ENCODE measurements around the gene TNNI3K. TPM values are rescaled to one million over a fixed set of nuclear protein-coding genes. Genes with fewer than 3 reads are reported as not detected.

The TNNI3K gene
- polyA plus RNA-seq, 4 donors, result 1.1 to 1.8 (median 1.5) TPM

- no peak for DNase-seq (ENCODE audit: low read depth in 4 of 4, low spot score in 3 of 4)
Observed at GRCh38 chr1:74388855-74389254, 153.7 kb downstream of the TNNI3K start.

GRCh38 chr1:74392186-74392585 lies 157.0 kb downstream of the TNNI3K start:
- no peak for DNase-seq (ENCODE audit: low read depth in 4 of 4, low spot score in 3 of 4)

DNA sequence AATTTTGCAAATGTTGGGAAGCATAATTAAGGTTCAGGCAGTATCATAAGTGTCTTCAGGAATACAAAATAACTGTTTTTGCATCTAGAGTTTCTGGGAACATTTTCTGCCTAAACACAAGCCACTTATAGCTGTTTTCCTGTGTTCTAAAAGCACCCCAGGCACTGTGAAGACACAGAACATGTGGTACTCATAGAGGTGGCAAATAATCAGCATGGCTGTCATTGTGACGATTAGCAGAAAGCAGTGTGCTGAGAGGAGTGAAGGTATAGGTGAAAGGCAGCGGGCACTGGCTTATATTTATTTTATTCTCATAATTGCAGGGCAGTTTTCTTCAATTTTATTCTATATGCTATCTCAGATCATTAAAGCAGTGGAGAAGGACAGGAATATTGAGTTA lies 157.7 kb downstream of the TNNI3K start:
- no peak for DNase-seq (ENCODE audit: low read depth in 4 of 4, low spot score in 3 of 4)

DNA sequence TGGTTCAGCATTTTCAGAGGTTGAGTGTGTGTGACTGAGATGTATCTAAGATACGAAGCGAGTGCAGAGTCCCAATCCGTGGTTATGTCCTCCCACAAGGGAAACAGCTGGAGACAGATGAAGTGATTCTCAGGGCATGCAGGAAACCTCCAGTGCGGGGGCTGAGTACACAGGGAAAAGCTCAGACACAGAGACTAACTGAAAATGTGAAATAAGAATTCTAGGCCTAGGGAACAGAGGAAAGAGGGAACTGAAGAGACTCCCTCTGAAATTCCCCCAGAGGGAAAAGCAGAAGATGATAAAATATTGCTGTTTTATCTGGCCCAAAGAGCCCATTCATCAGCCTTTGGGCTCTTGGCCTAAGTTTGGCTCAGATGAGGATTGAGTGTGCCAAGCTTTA lies 160.4 kb downstream of the TNNI3K start:
- DNase-seq (ENCODE audit: low read depth in 4 of 4, low spot score in 3 of 4), result peak in 2 of 4 donors; percentile 30 to 58

DNA sequence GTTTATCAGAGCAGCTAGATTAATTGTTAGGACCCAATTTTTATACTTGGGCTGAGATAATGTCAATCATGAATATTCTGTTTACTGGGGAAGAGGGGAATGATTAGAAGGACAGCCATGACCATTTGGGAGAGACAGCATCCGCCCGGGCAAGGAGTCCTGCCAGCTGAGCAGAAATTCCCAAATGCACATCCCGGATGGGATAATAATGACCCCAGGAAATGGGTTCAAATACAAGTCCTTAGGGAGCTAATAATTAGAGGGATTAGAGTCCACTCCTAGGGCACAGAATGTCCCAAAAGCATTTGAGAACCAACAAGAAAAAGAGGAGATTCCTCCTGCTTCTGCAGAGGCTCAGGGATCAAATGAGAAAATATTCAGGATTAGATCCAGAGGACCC lies 161.3 kb downstream of the TNNI3K start:
- DNase-seq (ENCODE audit: low read depth in 4 of 4, low spot score in 3 of 4), result no peak

- peak in 1 of 4 donors; percentile 57 for DNase-seq (ENCODE audit: low read depth in 4 of 4, low spot score in 3 of 4)
Observed at GRCh38 chr1:74396933-74397332, 161.7 kb downstream of the TNNI3K start.

GRCh38 chr1:74399249-74399648 lies 164.1 kb downstream of the TNNI3K start:
- DNase-seq (ENCODE audit: low read depth in 4 of 4, low spot score in 3 of 4), result no peak

DNA sequence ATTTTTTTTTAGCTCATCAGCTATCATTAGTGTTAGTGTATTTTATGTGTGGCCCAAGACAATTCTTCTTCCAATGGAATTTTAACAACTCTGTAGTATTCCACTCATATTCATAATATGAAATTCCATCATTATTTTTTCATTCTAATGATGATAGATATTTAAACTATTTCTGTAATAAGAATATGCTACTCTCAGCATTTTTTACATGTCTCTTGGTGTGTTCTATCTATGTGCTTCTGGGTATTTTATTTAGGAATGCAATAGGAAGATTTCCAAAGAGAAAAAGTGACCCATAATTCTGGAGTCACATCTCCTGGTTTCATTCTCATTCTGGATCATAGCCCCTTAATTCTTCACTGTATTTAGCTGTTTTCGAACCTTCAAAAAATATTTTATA lies 167.7 kb downstream of the TNNI3K start:
- DNase-seq (ENCODE audit: low read depth in 4 of 4, low spot score in 3 of 4), result no peak

DNA sequence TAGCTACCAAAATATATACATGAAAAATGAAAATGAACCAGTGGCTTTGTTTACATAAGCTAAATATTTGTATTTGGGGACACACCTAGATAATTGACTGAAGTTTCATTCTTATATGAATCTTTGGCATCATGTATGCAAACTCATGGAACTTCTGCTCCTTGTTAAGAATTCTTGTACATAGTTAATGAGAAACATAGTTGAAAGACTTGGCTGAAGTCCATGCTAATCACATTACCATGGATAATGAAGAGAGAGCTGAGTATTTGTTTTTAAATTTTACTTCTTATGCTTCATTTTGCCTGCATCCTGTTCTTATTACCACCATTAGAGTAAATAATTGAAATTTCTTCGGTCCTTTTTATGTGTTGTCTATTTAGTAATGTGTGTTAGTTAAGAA lies 168.4 kb downstream of the TNNI3K start:
- DNase-seq (ENCODE audit: low read depth in 4 of 4, low spot score in 3 of 4), result no peak

- no peak for DNase-seq (ENCODE audit: low read depth in 4 of 4, low spot score in 3 of 4)
Observed at GRCh38 chr1:74406759-74407158, 171.6 kb downstream of the TNNI3K start.

- no peak for DNase-seq (ENCODE audit: low read depth in 4 of 4, low spot score in 3 of 4)
Observed at GRCh38 chr1:74407902-74408301, 172.7 kb downstream of the TNNI3K start.

GRCh38 chr1:74412244-74412643 lies 177.1 kb downstream of the TNNI3K start:
- no peak for DNase-seq (ENCODE audit: low read depth in 4 of 4, low spot score in 3 of 4)

DNA sequence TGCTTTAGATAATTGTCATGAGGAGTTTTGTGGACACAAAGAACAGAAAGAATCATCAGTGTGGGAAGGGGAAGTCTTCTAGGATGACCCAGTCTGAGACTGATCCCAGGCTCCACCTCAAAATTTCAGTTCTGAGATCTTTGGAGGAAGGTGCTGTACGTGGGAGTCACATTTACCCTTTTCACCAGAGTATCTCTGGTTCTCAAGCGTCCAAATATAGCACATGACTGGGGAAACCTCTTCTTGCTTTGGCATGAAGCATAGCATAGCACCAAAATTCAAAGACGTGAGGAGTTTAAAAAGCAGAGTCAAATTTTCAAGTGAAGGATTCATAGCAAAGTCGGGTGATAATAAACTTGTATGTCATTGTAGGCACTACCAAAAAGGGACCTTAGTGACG lies 180.7 kb downstream of the TNNI3K start:
- no peak for DNase-seq (ENCODE audit: low read depth in 4 of 4, low spot score in 3 of 4)

- no peak for DNase-seq (ENCODE audit: low read depth in 4 of 4, low spot score in 3 of 4)
Observed at GRCh38 chr1:74419611-74420010, 184.4 kb downstream of the TNNI3K start.

DNA sequence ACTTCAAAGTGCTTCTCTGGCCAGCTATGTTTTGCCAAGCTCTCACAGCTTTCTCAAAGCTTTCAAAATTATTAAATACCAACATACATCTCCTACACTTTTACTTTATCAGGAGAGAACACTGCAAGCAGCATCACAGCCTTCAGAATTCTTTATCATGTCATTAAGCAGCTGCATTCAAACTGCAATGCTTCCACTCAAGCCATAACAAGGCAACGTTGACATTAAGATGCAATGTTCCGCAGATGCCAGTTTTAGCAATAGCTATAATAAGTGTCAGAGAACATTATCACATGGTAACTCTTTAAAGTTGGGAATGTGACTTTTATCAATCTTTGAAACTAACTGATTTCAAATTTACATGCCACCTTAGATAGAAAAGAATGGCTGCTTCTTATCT lies 185.3 kb downstream of the TNNI3K start:
- DNase-seq (ENCODE audit: low read depth in 4 of 4, low spot score in 3 of 4), result no peak

GRCh38 chr1:74422421-74423292 lies 187.5 kb downstream of the TNNI3K start:
- peak in 1 of 4 donors; percentile 7 for DNase-seq (ENCODE audit: low read depth in 4 of 4, low spot score in 3 of 4)

DNA sequence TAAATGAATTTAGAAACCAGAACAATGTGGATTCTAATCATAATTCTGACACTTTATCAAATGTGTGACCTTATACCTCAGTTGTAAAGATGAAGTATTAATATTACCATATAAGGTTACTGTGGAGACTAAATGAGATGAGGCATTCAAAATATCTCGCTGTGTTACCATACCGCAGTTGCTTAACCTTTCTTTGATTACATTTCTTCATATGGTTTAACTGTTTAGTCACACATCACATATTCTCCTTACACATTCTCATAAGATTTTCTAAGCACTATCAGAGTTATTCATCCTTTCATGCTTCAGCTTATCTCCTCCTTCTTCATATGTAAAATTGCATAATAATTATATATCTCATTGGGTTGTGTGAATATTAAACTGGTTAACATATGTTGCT lies 188.3 kb downstream of the TNNI3K start:
- no peak for DNase-seq (ENCODE audit: low read depth in 4 of 4, low spot score in 3 of 4)

- DNase-seq (ENCODE audit: low read depth in 4 of 4, low spot score in 3 of 4), result no peak
Observed at GRCh38 chr1:74425676-74426075, 190.5 kb downstream of the TNNI3K start.

DNA sequence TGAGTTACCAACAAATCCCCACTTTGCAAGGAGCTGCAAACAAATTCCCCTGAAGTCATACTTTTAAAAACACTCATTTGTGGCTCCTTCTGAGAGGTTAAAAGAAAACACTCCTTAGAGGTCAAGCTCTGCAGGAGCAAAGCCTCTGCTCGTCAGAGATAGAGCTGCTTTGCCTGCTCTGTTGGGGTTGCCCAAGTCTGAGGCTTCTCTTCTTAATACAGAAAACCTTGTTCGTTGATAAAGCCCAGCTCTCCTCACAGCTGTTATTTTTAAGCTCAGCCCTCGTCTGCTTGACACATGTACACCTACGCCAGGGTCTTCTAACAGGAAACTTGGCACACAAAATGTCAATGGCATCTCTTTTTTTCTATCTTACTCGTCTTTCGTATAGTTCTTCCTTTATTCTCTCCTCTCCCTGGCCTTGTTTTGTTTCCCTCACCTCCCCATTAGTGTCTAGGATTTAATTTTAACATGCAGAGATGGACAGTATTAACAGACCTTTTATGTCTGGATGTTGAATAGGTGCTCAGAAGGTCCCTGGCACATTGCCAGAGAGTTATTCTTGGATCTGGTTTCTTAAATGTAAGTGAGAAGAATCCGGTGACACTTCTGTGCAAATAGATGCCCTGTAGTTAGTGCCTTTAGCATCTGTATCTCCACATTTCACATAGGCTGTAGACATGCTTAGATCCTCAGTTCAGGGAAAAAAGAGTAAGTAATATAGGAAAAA lies 191.2 kb downstream of the TNNI3K start:
- no peak for DNase-seq (ENCODE audit: low read depth in 4 of 4, low spot score in 3 of 4)

- DNase-seq (ENCODE audit: low read depth in 4 of 4, low spot score in 3 of 4), result no peak
Observed at GRCh38 chr1:74427681-74428080, 192.5 kb downstream of the TNNI3K start.

DNA sequence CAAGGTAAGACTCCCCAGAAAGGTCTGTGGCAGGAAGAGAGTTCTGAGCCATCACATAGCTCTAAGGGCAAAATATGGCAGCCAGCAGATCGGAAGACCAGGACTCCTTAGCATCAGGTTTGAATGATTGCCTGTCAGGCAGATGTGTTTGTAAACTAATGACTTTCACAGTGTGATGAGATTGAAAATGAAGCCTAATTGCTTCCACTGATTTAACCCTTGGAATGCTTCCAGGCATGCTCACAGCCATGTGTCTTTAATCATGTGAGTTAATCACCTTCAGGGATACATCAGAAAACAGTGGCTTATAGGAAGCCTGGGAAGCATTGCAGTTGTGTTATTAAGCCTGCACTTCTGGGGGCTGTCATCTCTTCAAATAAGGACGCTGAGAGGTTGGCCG lies 194.4 kb downstream of the TNNI3K start:
- DNase-seq (ENCODE audit: low read depth in 4 of 4, low spot score in 3 of 4), result no peak

DNA sequence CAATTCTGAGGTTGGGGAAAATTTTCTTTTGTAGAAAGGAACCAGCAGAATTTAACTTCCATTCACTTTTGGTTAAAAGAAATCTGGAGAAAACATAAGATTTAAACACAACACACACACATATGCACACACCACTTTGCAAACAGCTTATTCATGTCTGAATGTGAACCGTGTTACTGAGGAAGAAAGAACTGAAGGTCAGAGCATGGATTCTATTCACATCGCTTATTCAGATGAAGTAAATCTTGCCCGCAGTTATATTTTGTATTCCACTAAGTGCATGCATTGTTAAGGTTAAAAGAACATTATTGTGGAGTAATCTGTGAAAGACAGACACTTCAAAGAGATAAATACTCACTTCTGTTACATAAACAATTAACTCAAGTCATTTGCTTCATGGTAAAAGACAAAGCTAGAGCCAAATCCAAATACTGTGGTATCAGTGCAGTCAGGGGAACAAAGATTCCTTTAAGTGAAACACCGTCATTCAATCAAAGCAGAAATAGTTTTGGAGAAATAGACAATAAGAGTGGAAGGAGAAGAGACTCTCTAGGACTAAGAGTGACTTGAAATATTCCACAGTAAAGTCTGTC lies 195.3 kb downstream of the TNNI3K start:
- DNase-seq (ENCODE audit: low read depth in 4 of 4, low spot score in 3 of 4), result no peak
